GM20000 (cell line): ENCODE data around the gene KRTAP6-1.

ENCODE experiments used
- DNase-seq: peaks from one replicate; pipeline ENCODE4 v3.0.0; 2012; ENCODE audit warnings: low spot score
- CTCF ChIP-seq: IDR thresholded peaks from 2 replicates; pipeline ENCODE4 v1.5.1; 2012; ENCODE audit warnings: mild to moderate bottlenecking, control low read depth; ENCODE audit errors: extremely low read depth, missing control alignments

Gene KRTAP6-1

GRCh38 chr21:30613836-30614235, at the start of gene KRTAP6-1:
KRTAP6-1 (minus strand) TSS chr21:30613930; CDS start chr21:30613904, 26 bp downstream.
- DNase-seq: no peak
- no peak for TF ChIP-seq CTCF

- DNase-seq: no peak
- TF ChIP-seq CTCF: no peak
Observed at GRCh38 chr21:30652891-30653290, 39.2 kb upstream of the KRTAP6-1 start.

- TF ChIP-seq CTCF: no peak
- no peak for DNase-seq
Observed at GRCh38 chr21:30646904-30647414, 33.2 kb upstream of the KRTAP6-1 start.

- no peak for TF ChIP-seq CTCF
- DNase-seq: no peak
Observed at GRCh38 chr21:30642564-30642963, 28.8 kb upstream of the KRTAP6-1 start, which contains the start of gene KRTAP20-3. KRTAP20-3 (plus strand) TSS chr21:30642864.

- no peak for DNase-seq
- no peak for TF ChIP-seq CTCF
Observed at GRCh38 chr21:30638686-30639085, 25.0 kb upstream of the KRTAP6-1 start.

GRCh38 chr21:30634906-30635305, 21.2 kb upstream of the KRTAP6-1 start, which contains the start of gene KRTAP20-2:
KRTAP20-2 (plus strand) TSS chr21:30635206; CDS start chr21:30635264, 58 bp downstream.
- TF ChIP-seq CTCF: no peak
- DNase-seq: no peak

GRCh38 chr21:30629200-30629599, 15.5 kb upstream of the KRTAP6-1 start:
- no peak for TF ChIP-seq CTCF

More at GRCh38 chr21:30629200-30629599, 15.5 kb upstream of the KRTAP6-1 start:
- DNase-seq: no peak
